ENCODE measurements around the gene DAB2.
"Not testable (repeated sequence)": the region's sequence is repeated elsewhere in the genome, so short reads cannot be mapped to it uniquely, and the experiment has no call there.

Gene DAB2

DNA sequence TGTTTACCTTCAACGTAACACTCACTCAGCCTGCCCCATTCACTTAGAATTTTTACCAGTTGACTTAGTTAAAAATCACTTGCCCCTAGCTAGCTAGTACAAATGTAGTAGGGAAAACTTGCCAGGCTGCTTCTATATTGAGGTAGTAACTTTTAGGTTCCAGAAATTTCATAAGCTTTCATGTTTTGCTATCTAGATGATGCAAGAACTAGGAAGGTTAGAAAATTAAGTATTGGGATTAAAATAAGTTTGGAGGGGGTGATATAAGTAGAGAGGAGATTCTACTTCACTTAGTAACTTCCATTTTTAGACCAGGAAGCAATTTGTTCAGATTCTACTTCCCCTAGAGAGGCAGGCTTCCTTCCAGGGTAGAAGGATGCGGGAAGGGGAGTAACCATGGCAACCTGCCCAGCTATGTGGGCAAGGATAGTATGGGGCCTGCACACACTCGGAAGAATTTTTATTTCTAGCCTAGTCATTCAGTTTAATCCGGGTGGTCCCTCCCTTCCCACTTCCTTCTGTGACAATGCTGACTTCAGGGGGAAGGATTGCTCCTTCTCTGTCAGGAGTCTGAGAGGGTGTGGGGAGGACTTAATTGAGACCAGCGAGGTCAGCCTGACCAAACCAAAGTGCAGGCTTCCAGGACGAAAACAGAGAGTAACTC, 4.2 kb downstream of the DAB2 start:
- no peak for DNase-seq (ENCODE audit: low spot score)

DNA sequence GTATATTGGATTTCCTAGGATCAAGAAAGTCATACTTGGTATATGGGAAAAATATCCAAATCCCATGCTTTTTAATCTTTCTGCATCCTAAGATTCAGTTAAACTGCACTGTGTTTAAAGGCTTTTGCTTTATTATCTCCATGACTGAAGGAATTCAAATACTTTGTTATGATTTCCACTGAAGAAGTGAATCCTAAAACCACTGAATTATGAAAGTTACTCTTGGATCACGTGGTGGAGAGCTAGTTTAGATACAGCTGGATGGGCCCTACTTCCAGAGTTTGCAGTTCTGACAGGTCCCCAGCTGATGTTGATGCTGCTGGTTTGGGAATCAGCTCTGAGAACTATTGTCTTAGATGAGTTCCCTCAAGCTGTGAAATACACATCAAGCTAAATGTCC, 5.0 kb downstream of the DAB2 start:
- DNase-seq (ENCODE audit: low spot score): no peak

DNA sequence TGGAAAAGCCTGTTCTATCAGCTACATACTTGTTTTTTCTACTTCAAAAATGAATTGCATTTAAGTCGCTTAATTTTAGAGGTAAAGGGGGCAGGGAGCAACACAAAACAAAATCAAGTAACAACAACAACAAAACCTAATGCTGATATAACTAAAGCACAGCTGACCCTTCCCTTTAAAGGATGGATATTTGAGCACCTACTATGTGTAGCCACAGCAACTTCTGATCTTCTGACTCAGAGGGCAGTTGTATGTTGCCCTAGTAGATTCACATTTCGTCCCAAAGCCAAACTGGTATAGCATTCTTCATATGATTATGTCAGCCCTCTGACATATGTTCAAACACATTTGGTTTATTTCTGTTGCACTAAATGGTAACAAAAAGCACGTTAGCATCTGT, 6.8 kb downstream of the DAB2 start:
- no peak for DNase-seq (ENCODE audit: low spot score)

DNA sequence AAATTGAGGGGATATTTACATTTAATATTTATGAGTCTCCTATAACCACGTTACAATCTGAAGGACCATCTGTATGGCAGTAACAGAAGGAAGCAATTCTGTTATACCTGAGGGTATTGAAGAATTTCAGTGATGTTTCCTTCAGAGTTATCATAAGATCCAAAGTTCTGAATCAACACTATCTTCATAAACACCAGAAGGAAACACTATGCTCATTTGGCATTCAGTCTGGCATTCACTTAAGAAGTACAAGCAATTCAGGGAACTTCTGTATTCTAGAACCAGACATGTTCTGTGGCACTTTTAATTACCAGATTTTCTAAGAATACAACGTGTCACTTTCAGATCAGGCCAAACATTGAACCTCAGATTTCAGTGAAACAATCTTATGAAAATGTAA, 9.6 kb downstream of the DAB2 start:
- DNase-seq (ENCODE audit: low spot score): no peak

DNA sequence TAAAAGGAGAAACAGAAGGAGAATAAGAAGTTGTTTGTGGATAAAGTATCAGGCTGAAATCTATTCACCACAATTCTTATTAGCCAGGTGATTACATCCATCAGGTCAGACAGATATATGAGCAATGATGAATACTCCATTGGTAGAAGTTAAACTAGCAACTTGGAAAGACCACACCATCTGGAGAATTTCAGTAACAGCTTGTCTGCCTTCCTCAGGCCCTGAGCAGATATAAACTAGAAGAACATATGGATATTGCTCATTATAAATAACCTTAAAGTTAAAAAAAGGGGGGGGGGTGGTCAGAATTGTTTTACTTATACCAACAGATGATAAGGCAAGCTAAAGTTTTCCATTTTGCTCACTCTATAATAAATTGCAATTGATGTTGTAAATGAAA, 10.4 kb downstream of the DAB2 start:
- no peak for DNase-seq (ENCODE audit: low spot score)

DNA sequence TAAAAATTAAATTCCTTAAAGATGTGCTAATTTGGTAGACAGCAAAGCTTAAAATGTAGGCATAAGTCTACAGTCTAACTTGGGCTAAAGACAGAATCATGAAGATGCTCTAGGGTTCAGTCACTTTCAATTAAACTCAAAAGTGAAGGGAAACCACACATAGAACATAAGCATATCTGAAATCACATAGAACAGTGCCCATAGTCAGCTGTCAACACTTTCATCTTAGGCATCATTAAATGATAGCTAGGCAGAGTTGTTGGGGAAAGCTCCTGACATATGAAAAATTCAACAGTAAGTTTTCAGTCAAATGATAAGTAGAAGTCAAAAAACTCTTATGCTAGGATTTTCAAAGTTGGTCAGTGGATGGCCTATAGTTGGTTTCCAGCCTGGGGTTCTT, 11.0 kb downstream of the DAB2 start:
- DNase-seq (ENCODE audit: low spot score): no peak

DNA sequence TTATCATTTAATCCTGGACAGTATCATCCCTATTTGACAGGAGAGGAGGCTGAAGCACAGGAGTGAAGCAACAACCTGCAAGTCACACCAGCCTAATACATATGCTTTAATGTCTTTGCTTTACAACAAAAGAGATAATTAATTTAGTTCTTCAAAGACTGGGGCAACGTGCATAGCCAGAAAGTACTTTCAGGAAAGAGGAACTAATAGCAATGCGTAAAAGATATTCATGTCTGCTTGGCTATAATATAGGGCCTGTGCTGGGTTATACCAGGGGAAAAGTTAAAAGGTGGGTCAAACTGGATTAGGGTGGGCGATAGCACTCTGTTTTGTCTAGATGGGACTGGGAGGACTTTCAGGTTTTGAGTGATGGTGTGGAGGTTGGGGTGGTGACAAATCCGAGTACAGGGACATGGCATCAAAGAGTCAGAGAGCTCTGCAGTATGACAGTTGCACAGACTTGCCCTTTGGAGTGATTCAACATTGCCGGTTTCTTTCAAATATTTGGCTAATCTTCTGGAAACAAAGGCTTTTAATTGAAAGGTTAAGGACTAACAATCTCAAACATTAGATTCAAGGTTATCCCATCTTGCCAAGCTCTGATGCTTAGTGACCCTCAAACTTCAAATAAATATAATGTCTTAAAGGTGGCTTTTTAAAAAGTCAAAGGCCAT, 11.9 kb downstream of the DAB2 start:
- DNase-seq (ENCODE audit: low spot score): no peak

DNA sequence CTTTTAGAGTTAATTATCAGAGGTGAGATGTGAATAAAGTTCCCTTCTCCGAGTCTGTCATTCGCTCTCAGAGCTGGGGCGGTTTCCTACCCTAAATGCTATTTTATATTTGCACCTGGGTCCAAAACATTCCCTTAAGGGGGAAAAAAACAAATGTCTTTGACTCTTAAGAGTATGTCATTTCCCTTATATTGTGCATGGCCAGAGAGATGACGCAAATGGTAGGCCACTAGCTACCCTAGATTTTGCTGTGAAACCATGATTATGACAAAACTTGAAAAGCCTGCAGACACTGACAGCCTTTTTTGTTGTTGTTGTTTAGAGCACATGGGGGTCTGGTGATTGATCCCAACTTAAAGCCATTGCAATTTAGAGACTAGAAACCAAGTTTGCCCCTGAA, 12.8 kb downstream of the DAB2 start:
- no peak for DNase-seq (ENCODE audit: low spot score)

DNA sequence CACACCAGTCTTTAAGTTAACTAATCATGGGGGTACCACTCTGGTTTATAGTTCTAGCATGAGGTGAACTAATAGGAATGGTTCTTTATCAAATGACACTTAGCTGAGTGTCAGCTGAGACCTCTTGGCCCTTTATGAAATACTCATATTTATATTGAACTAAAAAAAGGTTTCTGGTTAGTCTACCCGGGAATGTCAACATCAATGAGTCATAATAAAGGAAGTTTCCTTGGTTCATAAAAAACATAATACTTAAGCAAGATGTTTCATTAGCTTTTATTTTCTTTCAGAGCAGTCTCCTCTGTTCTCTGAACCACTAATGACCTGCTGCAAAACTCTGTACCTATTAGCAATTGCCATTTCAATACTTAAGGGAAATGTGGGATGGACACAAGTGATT, 13.7 kb downstream of the DAB2 start:
- no peak for DNase-seq (ENCODE audit: low spot score)

DNA sequence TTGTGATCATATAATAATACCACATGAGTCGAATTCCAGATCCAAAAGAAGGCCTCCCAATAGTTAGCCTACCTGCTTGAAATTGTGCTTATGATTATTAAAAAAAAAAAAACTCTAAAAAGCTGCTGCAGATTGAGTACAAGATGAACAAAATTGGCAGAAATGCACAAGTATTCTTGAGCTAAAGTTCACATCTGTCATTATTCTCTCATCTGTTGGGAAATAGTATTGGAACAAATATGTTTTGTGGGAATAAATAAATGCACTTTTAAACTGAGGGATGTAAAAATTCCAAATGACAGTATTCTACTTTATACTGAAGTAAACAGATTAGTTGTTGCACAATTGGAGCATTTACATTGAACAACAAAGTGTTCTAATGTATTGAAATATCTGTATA, 15.7 kb downstream of the DAB2 start:
- no peak for DNase-seq (ENCODE audit: low spot score)

DNA sequence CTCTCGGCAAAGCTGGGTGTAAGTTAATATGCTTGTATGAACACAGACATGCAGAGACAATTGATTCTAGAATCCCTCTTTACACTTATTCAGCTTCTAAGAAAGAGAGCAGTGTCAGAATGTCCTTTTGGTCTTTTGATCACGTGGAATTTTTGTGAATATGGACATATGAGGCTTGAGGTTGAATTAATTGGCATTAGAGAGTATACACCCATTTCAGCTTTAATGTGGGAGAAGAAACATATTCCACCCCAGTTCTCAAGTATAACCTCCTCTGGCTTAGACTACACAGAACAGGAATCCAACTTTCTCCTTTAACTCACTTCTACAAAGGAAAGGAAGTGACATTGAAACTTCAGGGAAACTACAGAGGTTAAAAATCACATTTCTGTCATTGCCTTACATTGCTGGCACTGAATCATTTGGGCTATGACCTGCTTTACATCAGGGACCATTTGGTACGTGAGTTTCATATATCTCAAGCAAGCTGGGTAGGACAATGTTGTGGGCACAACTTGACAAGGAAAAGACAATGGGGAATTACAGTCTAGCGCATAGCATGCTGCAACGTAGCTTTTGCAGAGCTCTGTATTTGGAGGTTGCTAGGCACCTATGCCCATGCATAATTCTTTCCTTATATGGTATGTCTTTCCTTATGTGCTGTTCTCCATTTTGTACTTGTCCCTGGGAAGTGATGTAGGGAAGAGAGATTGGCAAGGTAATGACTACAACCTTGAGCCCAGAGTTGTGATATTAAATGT, 19.5 kb downstream of the DAB2 start:
- DNase-seq (ENCODE audit: low spot score): no peak

DNA sequence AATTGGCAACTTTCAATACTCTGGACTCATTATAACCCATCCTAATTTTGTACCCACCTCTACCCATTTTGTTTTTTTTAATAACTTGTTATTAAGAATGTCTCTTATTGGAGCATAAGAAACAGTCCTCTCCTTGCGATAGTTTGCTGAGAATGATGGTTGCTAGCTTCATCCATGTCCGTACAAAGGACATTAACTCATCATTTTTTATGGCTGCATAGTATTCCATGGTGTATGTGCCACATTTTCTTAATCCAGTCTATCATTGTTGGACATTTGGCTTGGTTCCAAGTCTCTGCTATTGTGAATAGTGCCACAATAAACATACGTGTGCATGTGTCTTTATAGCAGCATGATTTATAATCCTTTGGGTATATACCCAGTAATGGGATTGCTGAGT, 21.0 kb downstream of the DAB2 start:
- DNase-seq (ENCODE audit: low spot score): not testable (repeated sequence)

DNA sequence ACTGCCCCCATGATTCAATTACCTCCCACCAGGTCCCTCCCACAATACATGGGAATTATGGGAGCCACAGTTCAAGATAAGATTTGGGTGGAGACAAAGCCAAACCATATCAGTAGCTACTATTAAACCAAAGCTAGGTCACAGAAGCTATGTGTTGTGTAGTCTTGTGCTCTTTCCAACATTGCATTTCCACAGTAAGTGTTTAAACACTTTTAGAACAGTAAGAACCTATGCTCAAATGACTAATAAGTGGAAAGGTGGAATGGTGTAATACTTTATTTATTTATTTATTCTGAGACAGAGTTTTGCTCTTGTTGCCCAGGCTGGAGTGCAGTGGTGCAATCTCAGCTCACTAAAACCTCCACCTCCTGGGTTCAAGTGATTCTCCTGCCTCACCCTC, 22.6 kb downstream of the DAB2 start:
- not testable (repeated sequence) for DNase-seq (ENCODE audit: low spot score)

DNA sequence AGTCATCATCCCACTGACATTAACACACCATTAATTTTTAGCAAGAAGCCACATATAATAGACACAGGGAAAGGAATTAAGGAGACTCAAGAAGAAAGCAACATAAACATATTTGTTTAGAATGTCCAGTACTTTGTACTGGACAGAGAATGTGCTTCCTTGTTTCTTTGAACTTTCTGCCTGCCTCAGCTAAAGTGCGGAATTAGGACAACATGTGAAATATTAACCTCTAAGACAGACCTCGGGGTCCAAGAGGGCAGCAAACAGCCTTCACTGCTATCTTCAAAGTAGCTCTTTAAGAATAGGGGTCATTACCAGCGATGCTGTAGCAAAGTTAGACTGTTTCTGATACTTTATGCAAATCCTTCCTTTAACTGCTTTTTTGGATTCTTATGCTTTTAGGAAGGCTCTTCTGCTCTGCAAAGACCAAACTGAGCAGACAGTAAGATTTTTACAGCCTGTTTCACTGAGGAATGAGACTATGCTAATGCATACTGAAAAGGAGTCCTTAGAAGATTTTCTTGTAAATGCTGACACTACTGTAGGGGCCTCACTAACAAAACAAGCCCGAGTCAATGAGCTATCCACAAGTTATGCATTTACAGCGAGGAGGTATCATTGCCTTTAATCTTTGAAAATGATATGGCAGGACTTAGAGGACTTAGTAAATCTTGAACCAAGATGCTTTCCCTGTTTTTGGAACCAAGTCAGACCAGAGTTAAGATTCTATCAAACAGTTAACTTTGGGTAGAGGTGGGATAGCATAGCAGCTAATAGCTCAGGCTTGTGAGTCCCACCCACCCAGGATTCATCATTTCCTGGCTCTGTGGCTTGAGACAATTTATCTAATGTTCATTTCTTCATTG, 23.8 kb downstream of the DAB2 start:
- DNase-seq (ENCODE audit: low spot score): no peak

DNA sequence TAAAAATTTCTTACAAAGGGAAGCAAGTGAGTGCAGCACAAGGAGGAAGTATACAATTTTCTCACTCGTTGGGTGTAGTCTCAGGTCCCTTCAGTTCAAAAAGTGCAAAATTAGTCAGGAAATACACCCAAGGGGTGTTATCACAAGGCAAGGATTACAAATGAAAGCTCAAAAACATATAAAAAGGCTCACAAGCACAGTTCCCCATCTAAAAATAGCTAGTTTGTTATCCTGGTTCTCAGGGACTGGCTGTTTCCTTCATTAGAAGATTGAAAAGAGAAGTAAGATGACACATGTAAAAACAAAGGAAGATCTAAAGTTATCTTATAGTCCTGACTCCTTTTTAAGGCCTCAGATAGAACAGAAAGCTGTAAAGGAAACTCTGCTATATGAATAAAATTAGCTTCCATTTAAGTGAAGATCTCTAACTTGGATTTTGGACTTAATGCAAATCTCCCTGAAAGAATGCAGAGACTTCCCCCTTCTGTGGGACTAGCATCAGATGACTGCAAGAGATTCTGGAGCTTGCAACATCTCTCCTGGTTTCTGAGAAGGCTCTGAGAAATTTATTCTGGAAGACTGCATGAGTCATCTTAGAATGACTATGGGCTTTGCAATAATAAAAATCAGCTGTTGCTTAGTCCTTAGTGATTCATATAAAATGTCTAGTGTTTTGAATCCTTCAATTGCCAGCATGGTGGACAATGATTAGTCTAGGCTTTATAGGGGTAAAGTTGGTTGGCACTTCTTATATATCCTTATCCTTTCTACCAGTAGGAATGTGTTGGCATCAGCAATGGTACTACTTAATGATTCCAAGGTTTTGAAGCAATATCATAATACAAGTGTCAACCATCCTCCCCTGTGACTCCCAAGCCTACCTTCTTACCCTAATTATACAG, 25.4 kb downstream of the DAB2 start:
- no peak for DNase-seq (ENCODE audit: low spot score)

DNA sequence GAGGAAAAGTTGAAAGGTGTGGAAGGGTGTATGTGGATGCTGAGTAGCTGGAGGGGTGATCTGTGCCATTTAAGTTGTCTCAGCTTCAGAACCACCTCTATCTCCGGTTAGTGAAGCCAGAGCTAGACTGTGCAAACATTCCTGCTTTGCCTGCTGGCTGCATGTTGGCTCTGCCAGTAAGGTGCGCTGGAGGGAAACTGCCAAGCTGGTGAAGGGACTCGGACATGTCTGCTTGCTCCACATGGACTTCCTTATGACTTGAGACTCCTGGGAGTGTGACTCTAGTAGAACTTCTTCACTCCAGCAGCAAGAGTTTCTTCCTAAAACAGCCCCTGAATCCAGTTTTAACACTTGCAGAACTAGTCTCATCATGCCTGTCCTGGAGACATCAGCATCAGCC, 27.9 kb downstream of the DAB2 start:
- no peak for DNase-seq (ENCODE audit: low spot score)

DNA sequence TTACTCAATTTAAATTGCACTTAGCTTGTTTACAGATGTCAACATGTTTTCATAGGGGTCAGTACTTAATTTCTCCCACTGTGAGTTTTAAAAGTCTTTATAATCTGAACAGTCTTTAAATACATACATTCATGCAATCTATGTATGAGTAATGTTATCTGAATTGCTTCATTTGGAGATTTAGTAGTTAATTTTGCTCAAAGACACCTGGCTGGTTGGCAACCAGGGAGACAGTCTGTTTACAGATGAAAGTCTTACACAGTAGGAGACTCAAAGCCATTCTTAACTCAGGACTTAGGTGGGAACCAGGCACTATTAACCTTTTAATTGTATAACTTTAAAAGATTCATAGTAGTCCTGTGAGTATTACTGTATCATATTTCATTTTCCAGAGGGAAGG, 29.3 kb downstream of the DAB2 start:
- no peak for DNase-seq (ENCODE audit: low spot score)

DNA sequence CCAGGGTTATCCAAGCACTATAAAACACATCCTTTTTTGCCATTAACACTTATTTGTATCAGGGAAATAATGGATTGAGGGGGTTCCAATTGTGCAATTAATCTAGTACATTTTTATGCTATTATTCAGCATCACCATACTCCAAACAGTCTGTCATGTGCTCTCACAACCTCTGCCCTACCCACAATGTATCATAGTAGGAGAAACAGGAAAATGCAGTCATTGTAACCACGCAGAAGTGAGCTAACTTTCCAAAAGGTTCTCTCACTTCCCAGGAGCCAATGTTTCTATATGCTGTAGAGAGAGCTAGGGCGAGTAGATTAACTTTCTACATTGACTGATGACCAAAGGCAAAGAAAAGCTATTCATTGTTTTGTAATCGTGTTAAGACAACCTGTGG, 29.8 kb downstream of the DAB2 start:
- DNase-seq (ENCODE audit: low spot score): no peak

DNA sequence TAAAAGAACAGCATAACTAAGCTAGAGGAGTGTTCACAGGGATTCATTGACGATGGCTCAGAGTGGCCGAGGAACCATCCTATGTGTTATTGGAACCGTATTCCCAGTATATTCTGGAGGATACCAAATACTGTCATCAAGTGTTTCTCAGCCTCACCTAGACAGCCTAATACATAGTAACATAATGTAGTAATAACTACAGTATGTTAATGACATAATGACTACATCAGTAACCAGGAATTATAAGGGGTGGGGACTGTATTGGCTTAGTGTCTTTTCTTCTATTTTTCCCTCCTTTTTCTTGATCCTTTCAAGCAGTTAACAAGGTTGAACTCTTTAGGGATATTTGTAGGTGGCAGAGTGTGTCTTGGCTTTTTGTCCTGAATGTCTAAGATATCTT, 33.8 kb downstream of the DAB2 start:
- DNase-seq (ENCODE audit: low spot score): no peak

DNA sequence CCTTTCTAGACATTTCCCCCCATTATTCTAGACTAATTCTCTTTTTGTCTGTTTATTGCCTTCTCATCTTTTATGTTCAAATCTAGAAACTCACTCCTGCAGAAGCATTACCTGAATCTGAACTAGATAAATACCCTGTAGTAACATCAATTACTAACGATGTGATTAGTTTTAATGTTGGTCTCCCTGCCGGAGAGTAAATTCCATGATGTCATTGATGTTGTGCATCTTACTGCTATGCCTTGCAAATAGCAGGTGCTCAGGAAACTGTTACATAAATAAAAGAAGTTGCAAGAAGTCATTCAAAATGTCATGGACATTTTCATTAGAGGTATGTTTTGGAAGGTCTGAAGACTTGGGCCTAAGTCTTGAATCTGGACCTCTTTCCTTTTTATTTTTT, 37.5 kb downstream of the DAB2 start:
- DNase-seq (ENCODE audit: low spot score): no peak

DNA sequence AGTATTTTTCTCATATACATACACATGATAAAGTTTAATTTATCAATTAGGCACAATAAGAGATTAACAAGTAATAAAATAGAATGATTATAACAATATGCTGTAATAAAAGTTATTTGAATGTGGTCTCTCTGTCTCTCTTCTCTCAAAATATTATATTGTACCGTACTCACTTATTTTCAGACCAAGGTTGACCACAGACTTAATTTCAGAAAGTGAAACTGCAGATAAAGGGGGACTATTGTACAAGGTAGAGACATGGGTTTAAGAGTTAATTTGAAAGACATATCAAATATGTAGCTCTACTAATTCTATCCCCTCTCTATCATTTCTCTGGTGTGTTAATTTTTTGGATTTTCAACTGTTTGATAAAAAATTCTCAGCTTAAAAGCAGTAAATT, 40.5 kb downstream of the DAB2 start:
- DNase-seq (ENCODE audit: low spot score): no peak

Measured in hematopoietic multipotent progenitor cell treated with erythropoietin and hydrocortisone succinate and interleukin-3 and kit ligand, for 15 days (in vitro differentiated cells).